Calu3 (cell line): ENCODE data around the gene SH3RF3. TPM values are rescaled to one million over a fixed set of nuclear protein-coding genes. Genes with fewer than 3 reads are reported as not detected.

ENCODE experiments used
- BruUV-seq: library from RNA; stranded (reverse); fragments of 400-500 nt; replicated peaks from 2 replicates; lab custom pipeline; 2021; lab: Mats Ljungman, UMichigan
- CTCF ChIA-PET: fragments of 300-600 bp; sonication (Branson Sonifier 250); formaldehyde crosslinking; loops from one replicate; lab custom pipeline; 2022; ENCODE audit warnings: antibody characterized with exemption; lab: Charles Lee
- DNase-seq: peaks from one replicate; pipeline ENCODE4 v3.0.0; 2022
- H3K27ac Mint-ChIP-seq: one replicate; pipeline ENCODE4 v1.8.0; 2022; ENCODE audit warnings: mixed read lengths; ENCODE audit not compliant: unreplicated experiment
- H3K27me3 Mint-ChIP-seq: one replicate; pipeline ENCODE4 v1.8.0; 2022; ENCODE audit warnings: mixed read lengths; ENCODE audit not compliant: unreplicated experiment
- H3K36me3 Mint-ChIP-seq: one replicate; pipeline ENCODE4 v1.8.0; 2022; ENCODE audit warnings: mild to moderate bottlenecking, moderate library complexity, mixed read lengths; ENCODE audit not compliant: insufficient read depth, unreplicated experiment
- H3K4me1 Mint-ChIP-seq: one replicate; pipeline ENCODE4 v1.8.0; 2022; ENCODE audit warnings: mild to moderate bottlenecking, low read depth, mixed read lengths; ENCODE audit not compliant: unreplicated experiment
- H3K4me3 Mint-ChIP-seq: one replicate; pipeline ENCODE4 v1.8.0; 2022; ENCODE audit warnings: mild to moderate bottlenecking, low read depth, moderate library complexity, mixed read lengths; ENCODE audit not compliant: unreplicated experiment
- H3K9me3 Mint-ChIP-seq: one replicate; pipeline ENCODE4 v1.8.0; 2022; ENCODE audit warnings: low read depth, mixed read lengths; ENCODE audit not compliant: unreplicated experiment
- CTCF ChIP-seq: fragments of 200-600 bp; IDR thresholded peaks from one replicate; pipeline ENCODE4 v1.8.0; 2022; ENCODE audit warnings: antibody characterized with exemption; ENCODE audit not compliant: unreplicated experiment
- intact Hi-C: fragments of 100-400 bp; cut with micrococcal nuclease; formaldehyde crosslinking; loops from one replicate; pipeline ENCODE4 v1.10.0; 2022; ENCODE audit not compliant: unreplicated experiment
- total RNA-seq: library from RNA; stranded (reverse); gene quantifications from 2 replicates; pipeline ENCODE4 v1.2.3, GENCODE V29; 2022

SH3RF3 gene
- total RNA-seq, 1 experiment from 2014 or later: 0.17 TPM

GRCh38 chr2:109392140-109392539, 263.1 kb downstream of the SH3RF3 start:
- Mint-ChIP-seq H3K9me3 (no peaks in the 10 kb centered on the region), H3K4me3 (no peak overlapping the region), H3K27ac (no peak overlapping the region), H3K27me3 (peaks cover 95% of the 10 kb centered on the region), H3K4me1 (no peaks in the 10 kb centered on the region), H3K36me3 (no peaks in the 10 kb centered on the region)
- BruUV-seq: no TSS peak
- CTCF ChIA-PET: no interaction called here
- DNase-seq: no peak
- no peak for TF ChIP-seq CTCF
- intact Hi-C loops: no loop called here

- intact Hi-C loops: no loop called here
- BruUV-seq: no TSS peak
Measured at GRCh38 chr2:109392816-109393661, 264.0 kb downstream of the SH3RF3 start.

GRCh38 chr2:109393662-109393972, 264.6 kb downstream of the SH3RF3 start:
- no peak overlapping the region for H3K4me3 Mint-ChIP-seq
- no peak for DNase-seq
- no TSS peak for BruUV-seq
- H3K4me1 Mint-ChIP-seq: no peaks in the 10 kb centered on the region
- H3K27ac Mint-ChIP-seq: no peak overlapping the region
- H3K9me3 Mint-ChIP-seq: no peaks in the 10 kb centered on the region
- peaks cover 95% of the 10 kb centered on the region for H3K27me3 Mint-ChIP-seq
- H3K36me3 Mint-ChIP-seq: no peaks in the 10 kb centered on the region
- intact Hi-C loops: no loop called here
- no peak for TF ChIP-seq CTCF
- CTCF ChIA-PET: no interaction called here

More at GRCh38 chr2:109392816-109393661, 264.0 kb downstream of the SH3RF3 start:
- Mint-ChIP-seq H3K4me1 (no peaks in the 10 kb centered on the region), H3K4me3 (no peak overlapping the region), H3K27ac (no peak overlapping the region), H3K9me3 (no peaks in the 10 kb centered on the region), H3K36me3 (no peaks in the 10 kb centered on the region), H3K27me3 (peaks cover 95% of the 10 kb centered on the region)
- TF ChIP-seq CTCF: no peak
- CTCF ChIA-PET: no interaction called here
- DNase-seq: no peak

- CTCF ChIA-PET: no interaction called here
- Mint-ChIP-seq H3K27ac (no peak overlapping the region), H3K4me3 (no peak overlapping the region), H3K9me3 (no peaks in the 10 kb centered on the region), H3K27me3 (peaks cover 93% of the 10 kb centered on the region), H3K36me3 (no peaks in the 10 kb centered on the region), H3K4me1 (no peaks in the 10 kb centered on the region)
- intact Hi-C loops: no loop called here
- TF ChIP-seq CTCF: no peak
- no peak for DNase-seq
- BruUV-seq: no TSS peak
Measured at GRCh38 chr2:109395494-109396201, 266.6 kb downstream of the SH3RF3 start.
